Measurements from ENCODE around the gene TICAM2. TPM values are rescaled to one million over a fixed set of nuclear protein-coding genes. Genes with fewer than 3 reads are reported as not detected.

TICAM2 gene
- total RNA-seq, 4 donors from 2014 or later, result 0.57 to 4.2 (median 3.2) TPM

DNA sequence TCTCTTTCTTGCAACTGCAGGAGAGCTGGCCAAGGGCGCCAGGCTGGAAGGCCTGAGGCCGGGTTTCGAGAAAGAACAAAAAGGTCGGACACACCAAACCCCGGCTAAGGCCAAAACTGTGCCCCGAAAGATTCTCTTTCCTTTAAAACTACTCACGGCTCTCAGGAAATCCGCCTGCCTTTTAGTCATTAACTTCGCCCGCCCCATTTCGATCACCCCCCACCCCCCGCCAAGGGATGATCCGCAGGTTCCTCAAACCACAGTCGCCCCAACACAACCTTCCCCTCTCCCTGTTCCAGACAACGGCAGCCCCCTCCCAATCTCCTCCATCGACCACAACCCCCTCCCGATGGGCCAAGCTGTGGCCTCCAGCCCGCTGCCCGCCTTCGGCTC, 58.2 kb downstream of the TICAM2 start:
- TF ChIP-seq, protein P1, sequence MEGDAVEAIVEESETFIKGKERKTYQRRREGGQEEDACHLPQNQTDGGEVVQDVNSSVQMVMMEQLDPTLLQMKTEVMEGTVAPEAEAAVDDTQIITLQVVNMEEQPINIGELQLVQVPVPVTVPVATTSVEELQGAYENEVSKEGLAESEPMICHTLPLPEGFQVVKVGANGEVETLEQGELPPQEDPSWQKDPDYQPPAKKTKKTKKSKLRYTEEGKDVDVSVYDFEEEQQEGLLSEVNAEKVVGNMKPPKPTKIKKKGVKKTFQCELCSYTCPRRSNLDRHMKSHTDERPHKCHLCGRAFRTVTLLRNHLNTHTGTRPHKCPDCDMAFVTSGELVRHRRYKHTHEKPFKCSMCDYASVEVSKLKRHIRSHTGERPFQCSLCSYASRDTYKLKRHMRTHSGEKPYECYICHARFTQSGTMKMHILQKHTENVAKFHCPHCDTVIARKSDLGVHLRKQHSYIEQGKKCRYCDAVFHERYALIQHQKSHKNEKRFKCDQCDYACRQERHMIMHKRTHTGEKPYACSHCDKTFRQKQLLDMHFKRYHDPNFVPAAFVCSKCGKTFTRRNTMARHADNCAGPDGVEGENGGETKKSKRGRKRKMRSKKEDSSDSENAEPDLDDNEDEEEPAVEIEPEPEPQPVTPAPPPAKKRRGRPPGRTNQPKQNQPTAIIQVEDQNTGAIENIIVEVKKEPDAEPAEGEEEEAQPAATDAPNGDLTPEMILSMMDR (IDR thresholded peaks at IDR 0.05; ENCODE audit: low read depth), result no peak

DNA sequence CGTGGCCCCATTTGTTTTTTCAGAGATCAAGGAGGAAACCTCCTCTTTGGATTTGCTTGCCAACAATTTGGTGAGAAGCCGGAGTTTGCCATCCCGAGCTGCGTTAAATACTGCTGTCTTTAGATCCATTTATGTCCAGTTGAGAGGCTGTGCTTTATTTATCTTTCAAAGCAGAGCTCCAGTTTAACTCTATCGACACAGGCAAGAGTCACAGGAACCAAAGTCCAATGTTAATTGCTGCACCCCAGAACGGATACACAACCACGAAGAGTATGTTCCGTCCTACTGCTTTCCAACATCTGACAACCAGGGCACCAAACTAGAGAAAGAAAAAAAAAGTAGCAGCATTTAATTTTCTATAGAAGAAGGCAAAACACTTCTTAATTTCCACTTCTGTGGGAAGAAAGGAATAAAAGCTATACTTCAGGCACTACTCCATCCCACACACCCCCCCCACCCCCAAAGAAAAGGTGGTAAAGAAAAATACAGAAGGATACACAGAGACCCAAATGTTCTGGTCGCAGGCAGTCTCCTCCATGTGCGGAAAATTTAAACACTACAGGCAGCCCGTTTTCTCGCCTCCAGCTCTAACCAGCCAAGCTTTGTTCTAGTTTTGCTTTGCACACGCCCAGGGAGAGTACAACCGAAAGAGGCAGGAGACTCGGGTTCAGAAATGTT, 58.8 kb downstream of the TICAM2 start:
- TF ChIP-seq, protein P1 (IDR thresholded peaks at IDR 0.05; ENCODE audit: low read depth), result no peak

DNA sequence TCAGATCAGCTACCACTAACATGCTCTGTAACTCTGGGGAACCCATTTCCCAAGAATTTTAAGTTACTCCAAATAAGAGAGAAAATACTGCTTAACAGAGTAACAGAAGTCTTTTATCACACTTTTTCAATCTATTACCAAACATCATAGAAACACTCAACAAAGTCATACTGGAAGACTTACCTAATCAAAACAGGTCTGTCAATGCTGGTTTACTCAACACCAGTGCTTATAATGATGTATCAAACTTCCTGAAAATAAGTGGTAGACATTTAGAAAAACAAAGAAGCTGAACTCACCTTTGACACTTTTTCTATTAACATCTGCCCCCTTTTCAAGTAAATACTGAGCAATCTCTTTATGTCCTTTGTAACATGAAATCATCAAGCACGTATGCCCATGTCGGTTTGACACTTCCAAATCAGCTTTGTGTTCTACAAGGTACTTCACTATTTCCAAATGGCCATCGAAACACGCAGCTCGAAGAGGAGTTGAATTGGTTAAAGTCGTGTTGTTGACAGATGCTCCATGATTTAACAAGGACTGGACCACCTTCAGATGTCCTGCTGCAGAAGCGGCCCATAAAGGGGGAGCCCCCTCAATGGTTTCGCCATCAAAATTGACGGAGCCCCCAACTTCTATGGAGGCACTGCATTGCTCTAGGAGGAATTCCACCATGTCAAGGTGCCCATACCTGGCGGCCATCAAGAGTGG, 59.5 kb downstream of the TICAM2 start:
- TF ChIP-seq, protein P1 (IDR thresholded peaks at IDR 0.05; ENCODE audit: low read depth), result no peak

GRCh38 chr5:115542086-115542485, 60.2 kb downstream of the TICAM2 start:
- TF ChIP-seq, protein P1 (IDR thresholded peaks at IDR 0.05; ENCODE audit: low read depth), result no peak

GRCh38 chr5:115541611-115542010, 60.7 kb downstream of the TICAM2 start:
- TF ChIP-seq, protein P1 (IDR thresholded peaks at IDR 0.05; ENCODE audit: low read depth), result no peak

GRCh38 chr5:115535479-115536035, 66.7 kb downstream of the TICAM2 start:
- TF ChIP-seq, protein P1 (IDR thresholded peaks at IDR 0.05; ENCODE audit: low read depth), result no peak

- TF ChIP-seq, protein P1 (IDR thresholded peaks at IDR 0.05; ENCODE audit: low read depth), result no peak
Observed at GRCh38 chr5:115532517-115532916, 69.8 kb downstream of the TICAM2 start.

All from subcutaneous adipose tissue (tissue), 4 donors.